Astrocyte (in vitro differentiated cells and primary cell): ENCODE data around the gene CDH13.

Experiments
- EZH2 ChIP-seq: IDR thresholded peaks from 2 replicates; pipeline ENCODE4 v1.6.1; 2012; ENCODE audit warnings: mild to moderate bottlenecking, low read length, inconsistent platforms; ENCODE audit not compliant: insufficient read depth
- TF ChIP-seq, protein P1 (sequence below): IDR thresholded peaks from 2 replicates; pipeline ENCODE4 v1.5.1; 2011; ENCODE audit warnings: low read depth, mild to moderate bottlenecking, inconsistent platforms, low read length, moderate library complexity; ENCODE audit not compliant: insufficient read depth

GRCh38 chr16:83742124-83742899, 1115.5 kb downstream of the CDH13 start:
- TF ChIP-seq, protein P1, sequence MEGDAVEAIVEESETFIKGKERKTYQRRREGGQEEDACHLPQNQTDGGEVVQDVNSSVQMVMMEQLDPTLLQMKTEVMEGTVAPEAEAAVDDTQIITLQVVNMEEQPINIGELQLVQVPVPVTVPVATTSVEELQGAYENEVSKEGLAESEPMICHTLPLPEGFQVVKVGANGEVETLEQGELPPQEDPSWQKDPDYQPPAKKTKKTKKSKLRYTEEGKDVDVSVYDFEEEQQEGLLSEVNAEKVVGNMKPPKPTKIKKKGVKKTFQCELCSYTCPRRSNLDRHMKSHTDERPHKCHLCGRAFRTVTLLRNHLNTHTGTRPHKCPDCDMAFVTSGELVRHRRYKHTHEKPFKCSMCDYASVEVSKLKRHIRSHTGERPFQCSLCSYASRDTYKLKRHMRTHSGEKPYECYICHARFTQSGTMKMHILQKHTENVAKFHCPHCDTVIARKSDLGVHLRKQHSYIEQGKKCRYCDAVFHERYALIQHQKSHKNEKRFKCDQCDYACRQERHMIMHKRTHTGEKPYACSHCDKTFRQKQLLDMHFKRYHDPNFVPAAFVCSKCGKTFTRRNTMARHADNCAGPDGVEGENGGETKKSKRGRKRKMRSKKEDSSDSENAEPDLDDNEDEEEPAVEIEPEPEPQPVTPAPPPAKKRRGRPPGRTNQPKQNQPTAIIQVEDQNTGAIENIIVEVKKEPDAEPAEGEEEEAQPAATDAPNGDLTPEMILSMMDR: no peak
- no peak for TF ChIP-seq EZH2
